ENCODE results near the gene ZDHHC14. TPM values are rescaled to one million over a fixed set of nuclear protein-coding genes. Genes with fewer than 3 reads are reported as not detected.
"Not testable (repeated sequence)": the region's sequence is repeated elsewhere in the genome, so short reads cannot be mapped to it uniquely, and the experiment has no call there.

ZDHHC14 gene
- total and polyA plus RNA-seq, 8 donors, result 8.2 to 33.2 (median 25.8) TPM

DNA sequence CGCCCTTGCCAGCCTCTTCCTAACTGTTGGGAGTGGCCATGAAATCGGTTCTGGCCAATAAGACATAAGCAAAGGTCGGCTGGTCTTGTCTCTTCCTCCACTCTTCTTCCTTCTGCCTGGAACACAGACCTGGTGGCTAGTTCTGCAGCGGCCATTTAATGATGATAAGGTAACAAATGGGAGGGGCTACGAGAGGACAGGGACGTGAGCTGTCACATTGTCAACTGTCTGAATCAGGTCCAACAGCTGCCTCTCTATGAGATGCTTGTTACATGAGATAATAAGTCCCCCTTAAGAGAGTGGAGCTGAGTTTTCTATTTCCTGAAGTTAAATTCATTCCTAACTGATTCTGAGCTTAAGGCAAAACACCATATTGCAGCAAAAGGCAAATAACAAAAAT is 45.2 kb upstream of the ZDHHC14 start:
- no peak for ATAC-seq
- Histone ChIP-seq H3K27me3 (peaks cover 0 to 16% of the 10 kb centered on the region in 2 donors), H3K36me3 (no peaks in the 10 kb centered on the region), H3K27ac (no peak overlapping the region), H3K4me3 (no peak overlapping the region), H3K9me3 (no peaks in the 10 kb centered on the region), H3K4me1 (no peaks in the 10 kb centered on the region)
- intact Hi-C loops (cut with DNase I), result no loop called here
- DNase-seq, result no peak
- TF ChIP-seq CTCF (IDR thresholded peaks at IDR 0.05), result no peak

GRCh38 chr6:157337276-157337675 is 43.7 kb upstream of the ZDHHC14 start:
- H3K4me3 ChIP-seq; H3K27ac ChIP-seq; H3K36me3 ChIP-seq; H3K9me3 ChIP-seq; H3K4me1 ChIP-seq; DNase-seq; intact Hi-C loops (cut with DNase I); ATAC-seq: not testable (repeated sequence)
- H3K27me3 ChIP-seq, result peaks cover 0 to 16% of the 10 kb centered on the region in 2 donors

DNA sequence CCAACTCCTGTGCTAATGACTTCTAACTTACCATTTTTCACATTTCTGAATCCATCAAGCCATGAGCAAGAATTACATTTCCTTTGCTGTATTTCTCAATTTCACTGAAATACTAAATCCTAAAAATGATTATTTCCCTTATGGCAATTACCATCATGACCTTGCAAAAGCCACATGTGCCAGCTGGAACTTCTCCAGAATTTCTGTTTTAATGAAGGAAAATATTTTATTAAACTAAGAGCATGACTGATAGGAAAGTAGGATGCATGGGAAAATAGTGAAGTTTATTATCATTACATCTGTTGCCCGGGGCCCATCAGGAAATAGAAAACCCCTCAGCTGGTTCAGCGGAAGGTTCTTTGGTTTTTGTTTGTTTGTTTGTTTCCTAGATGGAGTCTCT is 43.2 kb upstream of the ZDHHC14 start:
- TF ChIP-seq CTCF (IDR thresholded peaks at IDR 0.05), result no peak
- no peak for ATAC-seq
- no peaks in the 10 kb centered on the region for H3K9me3 ChIP-seq
- peaks cover 0 to 16% of the 10 kb centered on the region in 2 donors for H3K27me3 ChIP-seq
- intact Hi-C loops (cut with DNase I), result no loop called here
- H3K4me1 ChIP-seq, result no peaks in the 10 kb centered on the region
- no peak overlapping the region for H3K27ac ChIP-seq
- H3K4me3 ChIP-seq, result no peak overlapping the region
- H3K36me3 ChIP-seq, result no peaks in the 10 kb centered on the region
- DNase-seq, result no peak

DNA sequence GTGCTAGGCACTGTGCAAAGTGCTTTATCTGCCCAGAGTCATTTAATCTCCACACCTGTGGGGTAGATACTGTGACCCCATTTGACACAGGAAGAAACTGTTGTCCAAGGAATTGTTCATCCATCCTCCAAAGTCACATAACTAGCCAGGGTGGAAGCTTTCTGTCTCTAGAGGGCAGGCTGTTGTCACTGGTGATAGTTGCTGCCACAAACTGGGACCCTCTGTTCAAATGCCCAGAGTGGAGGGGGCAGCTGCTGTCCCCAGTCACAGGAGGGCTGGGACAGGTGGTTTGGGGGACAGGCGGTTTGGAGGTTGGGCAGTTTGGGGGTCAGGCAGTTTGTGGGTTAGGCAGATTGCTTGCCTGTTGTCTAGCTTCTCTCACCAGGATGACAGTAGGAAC is 41.6 kb upstream of the ZDHHC14 start:
- intact Hi-C loops (cut with DNase I), result no loop called here
- DNase-seq, result no peak
- Histone ChIP-seq H3K9me3 (no peaks in the 10 kb centered on the region), H3K27me3 (peaks cover 0 to 16% of the 10 kb centered on the region in 2 donors), H3K4me1 (no peaks in the 10 kb centered on the region), H3K36me3 (no peaks in the 10 kb centered on the region), H3K4me3 (no peak overlapping the region), H3K27ac (no peak overlapping the region)
- no peak for ATAC-seq
- no peak for TF ChIP-seq CTCF (IDR thresholded peaks at IDR 0.05)

DNA sequence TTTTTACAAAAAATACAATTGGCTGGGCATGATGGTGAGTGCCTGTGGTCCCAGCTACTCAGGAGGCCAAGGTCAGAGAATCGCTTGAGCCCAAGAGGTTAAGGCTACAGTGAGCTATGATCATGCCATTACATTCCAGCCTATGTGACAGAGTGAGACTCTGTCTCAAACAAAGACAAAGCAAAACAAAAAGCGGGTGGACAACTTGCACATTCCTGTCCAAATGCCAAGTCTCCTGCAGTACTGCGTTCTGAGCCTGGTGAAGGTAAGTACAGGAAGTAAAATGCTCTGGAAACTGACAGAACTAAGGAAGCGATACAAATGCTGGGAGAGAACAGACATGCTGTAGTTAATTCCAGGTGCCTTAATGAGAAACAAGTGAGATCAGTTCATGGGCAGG is 37.3 kb upstream of the ZDHHC14 start:
- H3K27ac ChIP-seq, result no peak overlapping the region
- ATAC-seq (no peak), DNase-seq (no peak)
- H3K4me3 ChIP-seq, result no peak overlapping the region
- TF ChIP-seq CTCF (IDR thresholded peaks at IDR 0.05), result no peak
- H3K4me1 ChIP-seq, result no peaks in the 10 kb centered on the region
- intact Hi-C loops (cut with DNase I), result no loop called here
- no peaks in the 10 kb centered on the region for H3K9me3 ChIP-seq
- no peaks in the 10 kb centered on the region for H3K36me3 ChIP-seq
- no peaks in the 10 kb centered on the region for H3K27me3 ChIP-seq

GRCh38 chr6:157346373-157346772 is 34.6 kb upstream of the ZDHHC14 start:
- Histone ChIP-seq H3K4me1 (no peaks in the 10 kb centered on the region), H3K4me3 (no peak overlapping the region), H3K36me3 (no peaks in the 10 kb centered on the region), H3K9me3 (peaks cover 0 to 4% of the 10 kb centered on the region in 2 donors), H3K27ac (no peak overlapping the region), H3K27me3 (no peaks in the 10 kb centered on the region)
- ATAC-seq (no peak), DNase-seq (no peak)
- no peak for TF ChIP-seq CTCF (IDR thresholded peaks at IDR 0.05)
- intact Hi-C loops (cut with DNase I), result no loop called here

Data from left lung (tissue), 10 donors.